ENCODE measurements around the gene RPL7L1.

GRCh38 chr6:42851599-42851998 is 27.8 kb upstream of the RPL7L1 start:
- TF ChIP-seq POLR2A (IDR thresholded peaks at IDR 0.05; ENCODE audit: low read length) (no peak), GATA1 (IDR thresholded peaks at IDR 0.05; ENCODE audit: low read depth, low read length) (no peak)

All from erythroblast (primary cell).